Spleen (tissue), 11 donors: Measurements from ENCODE around the gene DIP2C. TPM values are rescaled to one million over a fixed set of nuclear protein-coding genes. Genes with fewer than 3 reads are reported as not detected.

Source experiments
- DNase-seq: peaks from one replicate; pipeline ENCODE4 v3.0.0-alpha.2; 2020
- H3K27ac ChIP-seq, 8 donors: fragments of 200-600 bp; sonication (generic) in 7 of 8; 1 replicate in 4 of 8; 2 replicates in 4 of 8; pipeline versions ENCODE4 v1.5.0 to v1.8.0; 2016 to 2021; ENCODE audit warnings: inconsistent platforms in 4 of 8, mild to moderate bottlenecking in 4 of 8, moderate library complexity in 1 of 8
- H3K27me3 ChIP-seq, 7 donors: fragments of 200-600 bp; sonication (generic) in 6 of 7; replicated peaks in 1 of 7; 1 replicate in 4 of 7; 2 replicates in 3 of 7; pipeline versions ENCODE4 v1.5.0 to v1.8.0; 2016 to 2021; ENCODE audit warnings: inconsistent platforms in 3 of 7, mild to moderate bottlenecking in 1 of 7
- H3K36me3 ChIP-seq, 6 donors: fragments of 200-600 bp; sonication (generic) in 5 of 6; 1 replicate in 4 of 6; 2 replicates in 2 of 6; pipeline versions ENCODE4 v1.5.0 to v1.8.0; 2016 to 2021; ENCODE audit warnings: inconsistent platforms in 2 of 6
- H3K4me1 ChIP-seq, 6 donors: fragments of 200-600 bp; sonication (generic) in 5 of 6; 1 replicate in 3 of 6; 2 replicates in 3 of 6; pipeline versions ENCODE4 v1.5.0 to v1.8.0; 2016 to 2021; ENCODE audit warnings: inconsistent platforms in 3 of 6
- H3K4me3 ChIP-seq, 8 donors: fragments of 200-600 bp; sonication (generic) in 7 of 8; 1 replicate in 4 of 8; 2 replicates in 4 of 8; pipeline versions ENCODE4 v1.5.0 to v1.8.0; 2016 to 2021; ENCODE audit warnings: inconsistent platforms in 4 of 8, mild to moderate bottlenecking in 4 of 8, moderate library complexity in 2 of 8
- H3K9me3 ChIP-seq, 8 donors: fragments of 200-600 bp; sonication (generic) in 7 of 8; 1 replicate in 4 of 8; 2 replicates in 4 of 8; pipeline versions ENCODE4 v1.5.0 to v1.8.0; 2016 to 2021; ENCODE audit warnings: inconsistent platforms in 4 of 8
- CTCF ChIP-seq, 11 experiments: fragments of 200-600 bp in 7 of 11; fragments of 450-650 bp in 4 of 11; sonication (generic) in 4 of 11; IDR thresholded peaks in 8 of 11; conservative IDR thresholded peaks in 3 of 11; 1 replicate in 7 of 11; 2 replicates in 4 of 11; pipeline versions ENCODE4 v1.4.0 to v1.8.0; 2016 to 2021; ENCODE audit warnings: antibody characterized with exemption in 11 of 11, inconsistent platforms in 4 of 11, mild to moderate bottlenecking in 1 of 11
- POLR2A ChIP-seq, 3 donors: fragments of 450-650 bp; IDR thresholded peaks; one replicate each; pipeline ENCODE4 v1.5.1; 2017; ENCODE audit warnings: antibody characterized with exemption in 3 of 3, mild to moderate bottlenecking in 1 of 3
- POLR2AphosphoS5 ChIP-seq, 3 donors: sonication (generic); formaldehyde crosslinking; IDR thresholded peaks; one replicate each; pipeline ENCODE4 v1.5.1; 2017; ENCODE audit warnings: antibody characterized with exemption in 3 of 3
- WGBS, 5 donors: extraction: QIAGEN DNeasy Blood & Tissue Kit in 3 of 5; methylation state at CpG; one replicate each; pipeline versions ENCODE4 v1.1.5 to v1.1.7; 2013 to 2018; 5-methylcytosine and 5-hydroxymethylcytosine counted together
- intact Hi-C: fragments of 100-400 bp; cut with DNase I; formaldehyde crosslinking; loops from one replicate; pipeline ENCODE4 v1.15.0; 2023; ENCODE audit warnings: low total_unique reads
- polyA plus RNA-seq, 3 donors: library from polyadenylated mRNA; stranded (reverse); fragments of 200-250 nt; gene quantifications; one replicate each; pipeline ENCODE4 v1.2.1, GENCODE V29; 2013
- total RNA-seq, 7 donors: library from RNA; depleted of rRNA in 3 of 7; stranded (reverse); fragments of >200 nt in 3 of 7; fragmentation: NEBNext Ultra II Directional in 4 of 7; extraction: Animal tissue kit (Norgen Biotek cat#: 25700) in 4 of 7; gene quantifications; one replicate each; pipeline versions ENCODE4 v1.1.0 to v1.2.1, GENCODE V29; 2016 to 2021
- donor health status: healthy with polysubstance abuse.
- donor health status: DM: no; HTN: no; CAD: no; lungs with moderate emphysema.
- donor health status: DM: no; HTN: no; CAD: no.
- donor health status: Bipolar disorder and iron deficiency.
- donor health status: healthy.
- donor health status: DM: no; HTN: no; CAD: no.
- donor health status: DM: yes; HTN: yes; CAD: no.

Gene DIP2C
- total and polyA plus RNA-seq, 10 donors: 2.2 to 13.1 (median 9.0) TPM

- Histone ChIP-seq H3K27ac (no peak overlapping the region), H3K4me1 (no peaks in the 10 kb centered on the region), H3K27me3 (peaks cover 0 to 10% (median 0%) of the 10 kb centered on the region in 7 donors), H3K9me3 (peaks cover 0 to 17% (median 10%) of the 10 kb centered on the region in 8 donors), H3K4me3 (no peak overlapping the region), H3K36me3 (no peaks in the 10 kb centered on the region)
- TF ChIP-seq POLR2AphosphoS5 (IDR thresholded peaks at IDR 0.05) (no peak), POLR2A (IDR thresholded peaks at IDR 0.05) (no peak), CTCF (IDR thresholded peaks at IDR 0.05 in 8 of 11, conservative IDR thresholded peaks at IDR 0.05 in 3 of 11) (no peak)
- 88 to 91% (median 90%) methylated on average over 20 of the region's 20 CpGs for WGBS, 5 donors
- intact Hi-C loops: no loop called here
- no peak for DNase-seq
Observed at GRCh38 chr10:570628-571163, 118.8 kb downstream of the DIP2C start.

GRCh38 chr10:569961-570627 is 119.4 kb downstream of the DIP2C start:
- DNase-seq: no peak
- H3K4me3 ChIP-seq: no peak overlapping the region
- peaks cover 0 to 17% (median 10%) of the 10 kb centered on the region in 8 donors for H3K9me3 ChIP-seq
- WGBS, 5 donors: 85 to 90% (median 87%) methylated on average over 7 of the region's 7 CpGs
- H3K4me1 ChIP-seq: no peaks in the 10 kb centered on the region
- H3K36me3 ChIP-seq: no peaks in the 10 kb centered on the region
- no peak overlapping the region for H3K27ac ChIP-seq
- peaks cover 0 to 10% (median 0%) of the 10 kb centered on the region in 7 donors for H3K27me3 ChIP-seq
- no peak for TF ChIP-seq POLR2A (IDR thresholded peaks at IDR 0.05)
- no peak for TF ChIP-seq POLR2AphosphoS5 (IDR thresholded peaks at IDR 0.05)
- no peak for TF ChIP-seq CTCF (IDR thresholded peaks at IDR 0.05 in 8 of 11, conservative IDR thresholded peaks at IDR 0.05 in 3 of 11)
- intact Hi-C loops: no loop called here

- peaks cover 0 to 28% (median 19%) of the 10 kb centered on the region in 8 donors for H3K9me3 ChIP-seq
- intact Hi-C loops: no loop called here
- H3K27ac ChIP-seq: no peak overlapping the region
- H3K4me1 ChIP-seq: no peaks in the 10 kb centered on the region
- 83 to 95% (median 94%) methylated on average over 7 of the region's 7 CpGs for WGBS, 5 donors
- peaks cover 0 to 10% (median 0%) of the 10 kb centered on the region in 7 donors for H3K27me3 ChIP-seq
- no peak overlapping the region for H3K4me3 ChIP-seq
- DNase-seq: no peak
- TF ChIP-seq CTCF (IDR thresholded peaks at IDR 0.05 in 8 of 11, conservative IDR thresholded peaks at IDR 0.05 in 3 of 11) (no peak), POLR2AphosphoS5 (IDR thresholded peaks at IDR 0.05) (no peak), POLR2A (IDR thresholded peaks at IDR 0.05) (no peak)
- no peaks in the 10 kb centered on the region for H3K36me3 ChIP-seq
Observed at GRCh38 chr10:568848-569247, 120.6 kb downstream of the DIP2C start.

- DNase-seq: no peak
Observed at GRCh38 chr10:567869-568268, 121.6 kb downstream of the DIP2C start.

More at GRCh38 chr10:567869-568268, 121.6 kb downstream of the DIP2C start:
- no peak overlapping the region for H3K4me3 ChIP-seq
- H3K9me3 ChIP-seq: peaks cover 0 to 38% (median 27%) of the 10 kb centered on the region in 8 donors
- TF ChIP-seq POLR2A (IDR thresholded peaks at IDR 0.05): no peak
- no peak for TF ChIP-seq POLR2AphosphoS5 (IDR thresholded peaks at IDR 0.05)
- no peaks in the 10 kb centered on the region for H3K36me3 ChIP-seq
- 87 to 94% (median 92%) methylated on average over 12 of the region's 12 CpGs for WGBS, 5 donors
- intact Hi-C loops: no loop called here
- no peaks in the 10 kb centered on the region for H3K4me1 ChIP-seq
- peaks cover 0 to 9% (median 0%) of the 10 kb centered on the region in 7 donors for H3K27me3 ChIP-seq
- no peak overlapping the region for H3K27ac ChIP-seq
